ACC112 (cell line): Measurements from ENCODE around the gene SRC.

Experiments used
- H2AFZ ChIP-seq: fragments of 200-600 bp; sonication (generic); one replicate; pipeline ENCODE4 v1.6.0; 2017; ENCODE audit warnings: antibody characterized with exemption, low read length; ENCODE audit not compliant: unreplicated experiment
- H3K27ac ChIP-seq: fragments of 200-600 bp; sonication (generic); 2 replicates; pipeline ENCODE4 v1.5.1; 2014; ENCODE audit warnings: low read depth, mild to moderate bottlenecking, antibody characterized with exemption, low read length, moderate library complexity
- H3K27me3 ChIP-seq: fragments of 200-600 bp; sonication (generic); 2 replicates; pipeline ENCODE4 v1.6.1; 2014; ENCODE audit warnings: mild to moderate bottlenecking, antibody characterized with exemption, low read length, moderate library complexity, mixed read lengths; ENCODE audit not compliant: insufficient read depth
- H3K36me3 ChIP-seq: fragments of 200-600 bp; sonication (generic); 2 replicates; pipeline ENCODE4 v1.6.1; 2016; ENCODE audit warnings: mild to moderate bottlenecking, antibody characterized with exemption, low read length, moderate library complexity, mixed read lengths; ENCODE audit not compliant: insufficient read depth
- H3K4me1 ChIP-seq: fragments of 200-600 bp; sonication (generic); one replicate; pipeline ENCODE4 v1.6.1; 2016; ENCODE audit warnings: low read length, mixed read lengths; ENCODE audit not compliant: insufficient read depth, unreplicated experiment, control insufficient read depth
- H3K4me3 ChIP-seq: fragments of 200-600 bp; sonication (generic); 2 replicates; pipeline ENCODE4 v1.5.1; 2014; ENCODE audit warnings: mild to moderate bottlenecking, low read depth, low read length
- H3K79me2 ChIP-seq: fragments of 200-600 bp; sonication (generic); one replicate; pipeline ENCODE4 v1.6.0; 2016; ENCODE audit warnings: low read length; ENCODE audit not compliant: control insufficient read depth, unreplicated experiment, insufficient read depth

SRC gene

GRCh38 chr20:37352608-37352980, 6.7 kb downstream of the SRC start:
- Histone ChIP-seq H2AFZ (no peak overlapping the region), H3K4me1 (peaks cover 27% of the 10 kb centered on the region), H3K79me2 (peaks cover 59% of the 10 kb centered on the region), H3K4me3 (no peak overlapping the region), H3K27ac (no peak overlapping the region), H3K27me3 (no peaks in the 10 kb centered on the region), H3K36me3 (no peaks in the 10 kb centered on the region)

GRCh38 chr20:37353285-37353849, 7.4 kb downstream of the SRC start:
- H3K4me1 ChIP-seq = peaks cover 20% of the 10 kb centered on the region
- no peak overlapping the region for H2AFZ ChIP-seq
- no peak overlapping the region for H3K27ac ChIP-seq
- H3K36me3 ChIP-seq = no peaks in the 10 kb centered on the region
- H3K79me2 ChIP-seq = peaks cover 52% of the 10 kb centered on the region
- H3K4me3 ChIP-seq = no peak overlapping the region
- H3K27me3 ChIP-seq = no peaks in the 10 kb centered on the region

GRCh38 chr20:37354210-37355195, 8.6 kb downstream of the SRC start:
- H3K27me3 ChIP-seq = no peaks in the 10 kb centered on the region
- no peaks in the 10 kb centered on the region for H3K36me3 ChIP-seq
- no peak overlapping the region for H2AFZ ChIP-seq
- no peak overlapping the region for H3K4me3 ChIP-seq
- H3K4me1 ChIP-seq = peaks cover 19% of the 10 kb centered on the region
- H3K27ac ChIP-seq = no peak overlapping the region
- H3K79me2 ChIP-seq = peaks cover 44% of the 10 kb centered on the region

GRCh38 chr20:37355252-37356180, 9.6 kb downstream of the SRC start:
- Histone ChIP-seq H3K4me3 (no peak overlapping the region), H2AFZ (no peak overlapping the region), H3K4me1 (peaks cover 9% of the 10 kb centered on the region), H3K36me3 (no peaks in the 10 kb centered on the region), H3K27ac (no peak overlapping the region), H3K79me2 (peaks cover 43% of the 10 kb centered on the region), H3K27me3 (no peaks in the 10 kb centered on the region)

GRCh38 chr20:37356387-37356786, 10.4 kb downstream of the SRC start:
- Histone ChIP-seq H2AFZ (no peak overlapping the region), H3K27ac (no peak overlapping the region), H3K4me1 (peaks cover 9% of the 10 kb centered on the region), H3K36me3 (no peaks in the 10 kb centered on the region), H3K4me3 (no peak overlapping the region), H3K79me2 (peaks cover 35% of the 10 kb centered on the region), H3K27me3 (no peaks in the 10 kb centered on the region)

- Histone ChIP-seq H3K27me3 (no peaks in the 10 kb centered on the region), H3K36me3 (no peaks in the 10 kb centered on the region), H3K4me3 (no peak overlapping the region), H3K79me2 (peaks cover 31% of the 10 kb centered on the region), H2AFZ (no peak overlapping the region), H3K27ac (no peak overlapping the region), H3K4me1 (peaks cover 9% of the 10 kb centered on the region)
Measured at GRCh38 chr20:37356961-37357371, 11.0 kb downstream of the SRC start.

GRCh38 chr20:37357481-37358365, 11.8 kb downstream of the SRC start:
- Histone ChIP-seq H3K4me3 (no peak overlapping the region), H3K27me3 (no peaks in the 10 kb centered on the region), H3K4me1 (peaks cover 9% of the 10 kb centered on the region), H3K36me3 (no peaks in the 10 kb centered on the region), H3K27ac (no peak overlapping the region), H3K79me2 (peaks cover 25% of the 10 kb centered on the region), H2AFZ (no peak overlapping the region)

GRCh38 chr20:37358366-37359150, 12.6 kb downstream of the SRC start:
- Histone ChIP-seq H3K36me3 (no peaks in the 10 kb centered on the region), H3K79me2 (peaks cover 20% of the 10 kb centered on the region), H3K4me1 (peaks cover 9% of the 10 kb centered on the region), H3K4me3 (no peak overlapping the region), H3K27ac (no peak overlapping the region), H3K27me3 (no peaks in the 10 kb centered on the region), H2AFZ (no peak overlapping the region)

- H3K4me1 ChIP-seq = peaks cover 9% of the 10 kb centered on the region
- H3K36me3 ChIP-seq = no peaks in the 10 kb centered on the region
- H3K79me2 ChIP-seq = peaks cover 16% of the 10 kb centered on the region
- no peak overlapping the region for H3K4me3 ChIP-seq
- no peaks in the 10 kb centered on the region for H3K27me3 ChIP-seq
- H3K27ac ChIP-seq = no peak overlapping the region
- no peak overlapping the region for H2AFZ ChIP-seq
Measured at GRCh38 chr20:37359331-37359730, 13.4 kb downstream of the SRC start.
